Lower leg skin (tissue), 3 donors: ENCODE results near the gene AQP5.

Experiments used
- CTCF ChIP-seq, 3 donors: fragments of 450-650 bp; IDR thresholded peaks; one replicate each; pipeline ENCODE4 v1.5.1; 2016; ENCODE audit warnings: antibody characterized with exemption in 3 of 3, mild to moderate bottlenecking in 3 of 3, moderate library complexity in 2 of 3
- POLR2A ChIP-seq, 2 donors: fragments of 450-650 bp; IDR thresholded peaks; one replicate each; pipeline ENCODE4 v1.6.1; 2016 to 2017; ENCODE audit warnings: antibody characterized with exemption in 2 of 2, mild to moderate bottlenecking in 1 of 2, moderate library complexity in 1 of 2

DNA sequence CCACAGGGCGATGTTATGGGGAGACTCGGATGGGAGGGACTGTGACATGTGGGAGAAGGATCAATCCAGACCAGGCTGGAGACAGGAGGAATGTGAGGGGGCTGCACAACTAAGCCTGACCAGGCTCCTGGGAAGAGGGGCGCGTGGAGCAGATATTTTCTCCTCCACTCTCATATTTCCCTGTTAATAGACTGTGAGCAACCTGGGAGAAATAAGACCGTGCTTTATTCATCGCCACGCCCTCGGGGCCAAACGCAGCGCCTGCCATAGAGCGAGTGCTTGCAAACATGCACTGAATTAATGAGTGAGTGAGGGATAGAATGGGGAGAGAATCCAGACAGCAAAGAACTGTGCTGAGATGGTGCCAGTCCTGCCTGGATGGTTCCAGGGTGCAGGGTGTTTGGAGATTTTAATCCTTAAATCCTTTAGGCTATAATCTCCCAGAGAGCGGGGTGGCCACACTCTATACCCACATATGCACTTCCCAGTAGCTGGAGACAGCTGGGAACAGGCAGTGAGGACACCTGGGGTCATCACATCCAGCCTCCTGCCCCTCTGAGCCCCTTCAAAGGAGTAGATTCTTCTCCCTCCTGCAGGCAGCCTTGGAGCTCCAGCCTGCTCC is 44.4 kb upstream of the AQP5 start:
- TF ChIP-seq POLR2A (IDR thresholded peaks at IDR 0.05) (no peak), CTCF (IDR thresholded peaks at IDR 0.05) (no peak)
